GM19397 (cell line): ENCODE results near the gene NLRP3.

Experiments
- ATAC-seq: cut with Tn5 transposase; IDR thresholded peaks from one replicate; pipeline ENCODE4 v1.9.1; 2021; ENCODE audit warnings: mild to moderate bottlenecking, moderate library complexity; ENCODE audit not compliant: unreplicated experiment

NLRP3 gene

DNA sequence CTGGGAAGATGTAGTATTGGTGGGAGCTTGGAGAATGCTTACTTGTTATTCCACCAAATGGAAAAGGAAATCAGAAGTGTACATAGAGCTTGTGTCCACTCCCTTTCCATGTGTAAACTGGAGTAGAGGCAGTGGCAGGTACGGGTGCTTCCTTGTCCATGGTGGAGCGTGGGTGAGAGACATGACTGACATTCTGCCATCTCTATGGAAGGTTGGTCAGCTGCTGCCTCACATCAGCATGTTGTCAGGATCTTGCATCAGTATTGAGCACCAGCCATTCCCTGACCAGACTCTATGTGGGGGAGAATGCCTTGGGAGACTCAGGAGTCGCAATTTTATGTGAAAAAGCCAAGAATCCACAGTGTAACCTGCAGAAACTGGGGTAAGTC, 19.8 kb downstream of the NLRP3 start:
- no peak for ATAC-seq

DNA sequence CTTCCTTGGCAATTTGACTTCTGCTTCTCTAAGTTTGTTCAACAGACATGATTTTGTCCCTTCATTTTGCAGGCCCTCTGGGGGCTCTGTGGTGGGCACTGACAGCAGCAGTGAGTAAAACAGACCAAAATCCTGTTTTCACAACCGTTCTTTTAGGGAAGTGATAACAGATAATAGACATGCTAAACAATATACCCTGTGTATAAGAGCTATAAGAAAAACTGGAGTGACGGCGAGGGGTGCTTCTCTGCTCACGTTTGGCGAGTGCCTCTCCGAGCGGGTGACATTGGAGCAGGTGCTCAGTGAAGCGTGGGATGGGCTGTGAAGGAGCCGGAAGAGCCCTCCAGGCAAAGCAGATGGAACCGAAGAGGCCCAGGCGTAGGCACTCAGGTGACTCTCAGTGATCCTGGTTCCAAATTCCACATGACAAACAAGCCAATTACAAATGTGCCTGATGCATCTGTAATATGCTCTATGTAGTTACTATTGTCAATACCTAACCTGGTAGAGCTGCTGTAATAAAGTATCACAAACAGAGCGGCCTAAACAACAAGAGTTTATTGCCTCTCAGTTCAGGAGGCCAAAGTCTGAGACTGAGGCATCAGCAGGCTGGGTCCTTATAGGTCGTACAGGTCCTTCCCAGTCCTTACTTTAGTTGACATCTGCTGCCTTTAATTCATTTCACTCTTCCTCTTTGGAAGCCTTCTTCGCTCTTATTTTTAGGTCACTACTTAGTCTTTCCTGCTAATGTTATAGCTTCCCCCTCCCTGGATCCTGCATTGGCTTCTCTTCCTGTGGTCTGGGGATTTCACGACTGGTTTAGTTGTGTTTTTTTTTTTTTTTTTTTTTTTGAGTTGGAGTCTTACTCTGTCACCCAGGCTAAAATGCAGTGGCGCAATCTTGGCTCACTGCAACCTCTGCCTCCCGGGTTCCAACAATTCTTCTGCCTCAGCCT, 21.9 kb downstream of the NLRP3 start:
- ATAC-seq, result no peak

DNA sequence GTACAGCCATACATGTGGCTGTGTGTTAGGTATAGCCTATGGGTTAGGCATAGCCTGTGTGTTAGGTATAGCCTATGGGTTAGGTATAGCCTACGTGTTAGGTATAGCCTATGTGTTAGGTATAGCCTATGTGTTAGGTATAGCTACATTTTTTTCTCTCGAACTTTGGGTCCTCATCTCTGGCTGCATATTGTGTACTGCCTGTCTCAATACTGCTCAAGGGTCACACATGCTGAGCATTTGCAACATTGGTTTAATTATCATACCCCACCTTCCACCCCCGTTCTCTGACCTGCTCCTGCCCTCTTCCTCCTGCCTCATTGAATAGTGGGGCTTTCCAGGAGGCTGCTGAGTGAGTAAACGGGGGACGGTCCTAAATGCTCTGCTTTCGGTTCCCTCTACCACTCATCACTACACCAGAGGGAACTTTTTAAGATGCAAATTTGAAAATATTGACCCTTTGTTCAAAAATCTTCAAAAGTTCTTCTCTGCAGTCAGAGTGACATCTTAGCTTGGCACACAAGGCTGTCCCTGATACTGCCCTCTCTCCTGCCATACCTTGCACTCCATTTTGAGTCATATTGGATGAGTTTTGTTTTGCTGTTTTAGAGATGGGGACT, 24.1 kb downstream of the NLRP3 start:
- ATAC-seq, result peak; percentile 98

- ATAC-seq, result no peak
Observed at GRCh38 chr1:247441606-247442005, 25.6 kb downstream of the NLRP3 start.

GRCh38 chr1:247442164-247442563, 26.2 kb downstream of the NLRP3 start:
- no peak for ATAC-seq

GRCh38 chr1:247443641-247444040, 27.7 kb downstream of the NLRP3 start:
- ATAC-seq, result no peak

DNA sequence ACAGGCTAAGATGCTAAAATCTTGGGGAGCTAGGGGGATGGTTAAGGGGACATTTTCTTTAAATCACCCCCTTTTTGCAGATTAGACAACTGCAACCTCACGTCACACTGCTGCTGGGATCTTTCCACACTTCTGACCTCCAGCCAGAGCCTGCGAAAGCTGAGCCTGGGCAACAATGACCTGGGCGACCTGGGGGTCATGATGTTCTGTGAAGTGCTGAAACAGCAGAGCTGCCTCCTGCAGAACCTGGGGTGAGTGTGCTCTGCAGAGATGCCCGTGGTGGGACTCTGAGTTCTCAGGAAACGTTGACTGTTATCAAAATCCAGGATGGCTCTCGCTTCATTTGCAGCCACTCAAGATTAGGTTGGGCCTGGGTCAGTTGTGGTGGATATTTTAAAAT, 28.6 kb downstream of the NLRP3 start:
- no peak for ATAC-seq

DNA sequence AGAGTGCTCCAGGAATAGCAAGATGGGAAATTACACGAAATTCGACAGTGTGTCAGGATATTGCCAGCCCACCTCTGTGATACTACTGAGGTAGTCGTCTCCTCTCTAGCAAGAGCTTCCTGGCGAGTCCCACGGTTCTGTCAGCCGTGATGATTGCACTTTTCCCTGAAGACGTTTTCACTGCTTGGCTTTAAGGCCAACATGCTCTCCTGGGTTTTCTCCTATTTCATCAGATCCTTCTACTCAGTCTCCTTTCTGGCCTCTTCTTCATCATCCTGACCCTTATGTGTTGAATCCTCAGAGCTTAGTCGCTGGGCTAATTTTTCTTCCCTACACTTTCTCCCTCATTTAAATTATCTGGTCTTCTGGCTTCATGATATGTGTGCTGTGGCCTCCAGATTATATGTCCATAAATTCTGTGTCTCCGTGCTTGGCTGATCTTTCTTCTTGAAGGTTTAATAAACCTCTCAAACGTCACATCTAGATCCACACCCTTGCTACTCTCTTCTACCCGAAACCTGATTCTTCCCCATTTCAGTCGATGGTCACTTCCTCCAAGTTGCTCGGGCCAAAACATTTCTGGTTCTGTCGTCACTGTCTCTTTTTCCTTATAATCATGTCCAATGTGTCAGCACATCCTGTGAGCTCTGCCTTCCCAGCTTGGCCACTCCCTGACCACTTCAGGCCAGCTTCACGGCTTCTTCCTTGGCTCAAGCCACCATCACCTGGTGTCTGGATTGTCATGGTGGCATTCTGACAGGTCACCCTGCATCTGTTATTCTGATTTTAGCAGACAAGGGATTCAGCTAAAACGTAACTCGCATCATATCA, 29.8 kb downstream of the NLRP3 start:
- ATAC-seq, result no peak

DNA sequence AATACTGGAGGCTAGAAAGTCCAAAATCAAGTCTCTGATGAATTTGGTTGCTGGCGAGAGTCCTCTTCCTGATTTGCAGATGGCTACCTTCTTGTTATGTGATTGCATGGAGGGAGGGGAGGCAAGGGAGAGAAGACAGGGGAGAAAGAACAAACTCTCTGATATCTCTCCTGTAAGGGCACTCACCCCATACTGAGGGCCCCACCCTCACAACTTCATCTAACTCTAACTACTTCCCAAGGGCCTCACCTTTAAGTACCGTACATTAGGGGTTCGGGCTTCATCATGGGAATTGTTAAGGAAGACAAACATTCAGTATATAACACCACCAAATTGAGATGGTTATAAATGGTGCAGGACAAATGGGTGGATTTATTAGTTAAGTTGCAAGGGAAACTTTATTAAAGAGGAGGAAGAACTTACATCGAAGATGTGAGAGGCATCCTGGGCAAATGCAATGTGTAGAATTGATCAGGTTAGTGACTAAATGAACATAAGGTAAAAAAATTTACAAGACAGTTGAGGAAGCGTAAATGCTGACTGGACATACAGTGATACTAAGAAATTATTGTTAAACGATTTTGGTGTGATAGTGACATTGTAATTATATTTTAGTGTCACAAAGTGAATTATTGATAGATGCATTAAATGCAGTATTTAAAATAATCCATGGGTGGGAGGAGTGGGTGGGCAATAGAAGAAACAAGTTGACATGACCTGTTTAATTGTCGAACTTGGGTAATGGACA, 31.4 kb downstream of the NLRP3 start:
- ATAC-seq, result no peak

- no peak for ATAC-seq
Observed at GRCh38 chr1:247448107-247448791, 32.3 kb downstream of the NLRP3 start.

DNA sequence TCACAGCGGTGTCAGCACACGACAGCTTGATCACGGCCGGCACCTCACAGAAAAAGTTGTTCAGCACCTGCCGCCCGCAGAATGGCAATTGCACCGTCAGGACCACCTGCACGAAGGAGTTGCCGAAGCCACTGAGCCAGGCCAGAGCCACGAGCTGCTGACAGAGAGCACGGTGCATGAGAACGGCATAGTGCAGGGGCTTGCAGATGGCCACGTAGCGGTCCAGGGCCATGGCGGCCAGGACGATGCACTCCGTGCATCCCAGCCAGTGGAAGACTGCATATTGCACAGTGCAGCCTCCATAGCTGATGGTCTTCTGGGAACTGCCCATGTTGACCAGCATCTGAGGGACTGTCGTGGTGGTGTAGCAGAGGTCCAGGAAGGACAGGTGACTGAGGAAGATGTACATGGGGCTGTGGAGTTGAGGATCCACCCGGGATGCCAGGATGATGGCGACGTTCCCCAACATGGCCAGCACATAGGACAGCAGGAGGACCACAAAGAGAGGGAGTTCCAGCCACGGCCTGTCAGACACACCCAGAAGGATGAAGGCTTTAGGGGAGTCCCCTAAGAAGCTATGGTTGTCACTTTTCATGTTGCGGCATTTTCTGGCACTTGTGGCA, 35.5 kb downstream of the NLRP3 start:
- ATAC-seq, result no peak

- no peak for ATAC-seq
Observed at GRCh38 chr1:247452447-247453039, 36.6 kb downstream of the NLRP3 start.

- ATAC-seq, result no peak
Observed at GRCh38 chr1:247453245-247453644, 37.3 kb downstream of the NLRP3 start.

- ATAC-seq, result no peak
Observed at GRCh38 chr1:247453997-247454396, 38.0 kb downstream of the NLRP3 start.

GRCh38 chr1:247456021-247456420, 40.0 kb downstream of the NLRP3 start:
- no peak for ATAC-seq

GRCh38 chr1:247456914-247457639, 41.1 kb downstream of the NLRP3 start:
- ATAC-seq, result no peak

- ATAC-seq, result no peak
Observed at GRCh38 chr1:247459507-247459906, 43.5 kb downstream of the NLRP3 start.

DNA sequence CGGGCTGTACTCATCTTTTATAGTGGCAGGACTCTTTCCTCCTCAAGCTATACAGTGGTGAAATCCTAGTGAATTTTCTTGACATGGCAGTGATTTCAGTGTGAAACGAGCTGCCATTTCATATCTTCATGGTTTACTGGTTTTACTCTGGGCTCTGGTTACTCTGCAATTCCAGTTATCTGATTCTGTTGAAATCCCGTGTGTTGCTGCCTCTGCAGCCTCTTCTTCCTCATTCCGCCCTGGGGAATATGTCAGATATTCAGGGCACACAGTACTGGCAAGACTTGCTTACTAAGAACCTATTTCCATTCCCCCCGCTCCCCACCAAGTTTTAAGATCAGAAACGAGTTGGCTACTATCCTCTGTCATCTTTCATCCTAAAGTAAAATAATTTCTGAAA, 49.8 kb downstream of the NLRP3 start:
- no peak for ATAC-seq

- ATAC-seq, result no peak
Observed at GRCh38 chr1:247467129-247467528, 51.2 kb downstream of the NLRP3 start.
